NCI-H226 (cell line): ENCODE data around the gene YES1.
"Not testable (repeated sequence)": the region's sequence is repeated elsewhere in the genome, so short reads cannot be mapped to it uniquely, and the experiment has no call there.

Experiments
- DNase-seq: peaks from one replicate; pipeline ENCODE4 v3.0.0-alpha.2; 2015

YES1 gene

GRCh38 chr18:717003-717402, 95.0 kb downstream of the YES1 start:
- no peak for DNase-seq

- DNase-seq = peak; percentile 22
These were observed 96.4 kb downstream of the YES1 start for GRCh38 chr18:715626-716025.

GRCh38 chr18:713135-713490, 98.9 kb downstream of the YES1 start:
- DNase-seq = no peak

- peak; percentile 69 for DNase-seq
These were observed 99.5 kb downstream of the YES1 start, which contains the start of gene ENOSF1 for GRCh38 chr18:712401-713134. Gene ENOSF1 (minus strand): TSS chr18:712630. CDS start chr18:712587, 43 bp downstream.

- peak; percentile 64 for DNase-seq
These were observed 100.2 kb downstream of the YES1 start for GRCh38 chr18:711657-712400.

- DNase-seq = no peak
These were observed 100.8 kb downstream of the YES1 start for GRCh38 chr18:711310-711656.

- DNase-seq = no peak
These were observed 101.4 kb downstream of the YES1 start for GRCh38 chr18:710418-711300.

GRCh38 chr18:709771-710170, 102.3 kb downstream of the YES1 start:
- DNase-seq = peak; percentile 64

- no peak for DNase-seq
These were observed 103.9 kb downstream of the YES1 start for GRCh38 chr18:708096-708495.

- DNase-seq = no peak
These were observed 105.6 kb downstream of the YES1 start for GRCh38 chr18:706405-706804.

- DNase-seq = peak; percentile 59
These were observed 108.7 kb downstream of the YES1 start for GRCh38 chr18:703213-703967.

GRCh38 chr18:697800-698199, 114.2 kb downstream of the YES1 start:
- DNase-seq = no peak

- no peak for DNase-seq
These were observed 115.0 kb downstream of the YES1 start for GRCh38 chr18:697012-697411.

GRCh38 chr18:693466-694187, 118.4 kb downstream of the YES1 start:
- no peak for DNase-seq

GRCh38 chr18:692824-693223, 119.2 kb downstream of the YES1 start:
- DNase-seq = no peak

GRCh38 chr18:688323-688722, 123.7 kb downstream of the YES1 start:
- no peak for DNase-seq

GRCh38 chr18:686339-687111, 125.5 kb downstream of the YES1 start:
- DNase-seq = peak; percentile 12

GRCh38 chr18:685438-685837, 126.6 kb downstream of the YES1 start:
- DNase-seq = no peak

GRCh38 chr18:683531-683930, 128.5 kb downstream of the YES1 start:
- DNase-seq = no peak

GRCh38 chr18:682833-683232, 129.2 kb downstream of the YES1 start:
- no peak for DNase-seq

- not testable (repeated sequence) for DNase-seq
These were observed 129.6 kb downstream of the YES1 start for GRCh38 chr18:682416-682815.
